ENCODE measurements around the gene TNMD. TPM values are rescaled to one million over a fixed set of nuclear protein-coding genes. Genes with fewer than 3 reads are reported as not detected.

Gene TNMD
- total RNA-seq, 4 donors from 2014 or later = 0.49 to 1.4 TPM; not detected in 2

DNA sequence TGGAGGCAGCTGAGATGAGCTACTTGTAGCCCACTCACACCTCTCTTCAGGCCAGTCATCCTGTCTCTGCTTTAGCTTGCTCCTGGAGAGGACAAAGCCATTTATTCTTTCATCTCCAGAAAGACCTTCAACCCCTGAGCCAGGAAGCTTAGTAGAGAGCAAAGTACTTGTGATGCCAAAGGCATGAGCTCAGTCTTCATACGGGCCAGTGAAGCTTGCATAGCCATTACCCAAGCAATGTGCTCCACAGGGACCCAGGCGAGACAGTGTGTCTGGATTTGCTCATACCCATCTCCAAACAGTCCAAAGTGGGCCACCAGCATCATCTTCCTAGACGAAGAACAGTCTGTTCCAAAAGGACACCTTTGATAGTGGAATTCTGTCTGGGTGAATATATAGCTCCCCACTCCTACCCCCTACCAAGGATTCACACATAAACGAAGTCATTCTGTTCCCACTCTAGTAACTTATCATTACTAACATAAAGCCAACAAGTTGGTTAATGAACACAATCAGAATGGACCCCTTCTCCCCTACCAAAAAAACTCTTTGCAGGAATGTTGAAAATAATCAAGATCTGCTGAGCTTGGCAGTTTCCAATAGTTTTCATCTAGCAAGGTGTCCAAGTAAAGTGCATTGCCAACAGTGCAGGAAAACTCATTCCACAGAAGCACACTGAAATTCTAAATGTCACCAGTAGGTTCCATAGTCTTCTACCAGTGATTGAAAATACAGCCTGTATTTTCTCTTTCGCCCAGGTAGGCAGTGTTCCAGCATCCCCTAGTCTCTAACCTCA lies 6.7 kb downstream of the TNMD start:
- TF ChIP-seq, protein P1, sequence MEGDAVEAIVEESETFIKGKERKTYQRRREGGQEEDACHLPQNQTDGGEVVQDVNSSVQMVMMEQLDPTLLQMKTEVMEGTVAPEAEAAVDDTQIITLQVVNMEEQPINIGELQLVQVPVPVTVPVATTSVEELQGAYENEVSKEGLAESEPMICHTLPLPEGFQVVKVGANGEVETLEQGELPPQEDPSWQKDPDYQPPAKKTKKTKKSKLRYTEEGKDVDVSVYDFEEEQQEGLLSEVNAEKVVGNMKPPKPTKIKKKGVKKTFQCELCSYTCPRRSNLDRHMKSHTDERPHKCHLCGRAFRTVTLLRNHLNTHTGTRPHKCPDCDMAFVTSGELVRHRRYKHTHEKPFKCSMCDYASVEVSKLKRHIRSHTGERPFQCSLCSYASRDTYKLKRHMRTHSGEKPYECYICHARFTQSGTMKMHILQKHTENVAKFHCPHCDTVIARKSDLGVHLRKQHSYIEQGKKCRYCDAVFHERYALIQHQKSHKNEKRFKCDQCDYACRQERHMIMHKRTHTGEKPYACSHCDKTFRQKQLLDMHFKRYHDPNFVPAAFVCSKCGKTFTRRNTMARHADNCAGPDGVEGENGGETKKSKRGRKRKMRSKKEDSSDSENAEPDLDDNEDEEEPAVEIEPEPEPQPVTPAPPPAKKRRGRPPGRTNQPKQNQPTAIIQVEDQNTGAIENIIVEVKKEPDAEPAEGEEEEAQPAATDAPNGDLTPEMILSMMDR (IDR thresholded peaks at IDR 0.05 in 4 of 5, conservative IDR thresholded peaks at IDR 0.05 in 1 of 5) = no peak
- TF ChIP-seq POLR2A (IDR thresholded peaks at IDR 0.05) = no peak
- intact Hi-C loops (cut with DNase I; ENCODE audit: low total_unique reads) = no loop called here
- DNase-seq = peak in 1 of 2 donors; percentile 39
- H3K4me3 ChIP-seq = no peak overlapping the region
- ATAC-seq = peak in 1 of 2 donors; percentile 44
- H3K9me3 ChIP-seq = no peaks in the 10 kb centered on the region
- H3K36me3 ChIP-seq = no peaks in the 10 kb centered on the region
- no peaks in the 10 kb centered on the region for H3K4me1 ChIP-seq
- H3K27me3 ChIP-seq = peaks cover 0 to 3% (median 0%) of the 10 kb centered on the region in 3 donors
- no peak overlapping the region for H3K27ac ChIP-seq
- in situ Hi-C loops (cut with MboI; ENCODE audit: low sequenced_read_pairs in 4 of 4) = no loop called here

DNA sequence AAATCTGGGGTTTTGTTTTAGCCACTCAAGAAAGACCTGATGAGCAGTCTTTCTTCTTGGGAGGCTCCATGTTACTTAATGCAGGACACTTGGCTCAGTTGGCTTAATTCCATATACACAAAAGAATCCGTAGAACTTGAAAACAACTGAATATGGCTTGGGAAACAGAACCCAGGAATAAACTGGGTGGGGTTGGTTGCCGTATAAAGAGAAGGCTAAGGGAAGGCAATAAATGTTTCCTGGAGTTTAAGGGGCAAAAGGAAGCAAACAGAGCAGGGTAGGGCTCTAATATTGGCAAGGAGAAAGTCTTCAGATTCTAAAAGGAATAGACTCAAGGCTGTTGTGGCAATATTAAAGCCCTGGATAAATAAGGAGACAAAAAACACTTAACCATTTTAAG lies 8.4 kb downstream of the TNMD start:
- no peak overlapping the region for H3K4me3 ChIP-seq
- H3K36me3 ChIP-seq = no peaks in the 10 kb centered on the region
- TF ChIP-seq, protein P1 (IDR thresholded peaks at IDR 0.05 in 4 of 5, conservative IDR thresholded peaks at IDR 0.05 in 1 of 5) = no peak
- no peak for TF ChIP-seq POLR2A (IDR thresholded peaks at IDR 0.05)
- intact Hi-C loops (cut with DNase I; ENCODE audit: low total_unique reads) (no loop called here), in situ Hi-C loops (cut with MboI; ENCODE audit: low sequenced_read_pairs in 4 of 4) (no loop called here)
- DNase-seq (no peak), ATAC-seq (no peak)
- H3K4me1 ChIP-seq = no peaks in the 10 kb centered on the region
- no peak overlapping the region for H3K27ac ChIP-seq
- no peaks in the 10 kb centered on the region for H3K9me3 ChIP-seq
- peaks cover 0 to 2% (median 0%) of the 10 kb centered on the region in 3 donors for H3K27me3 ChIP-seq

DNA sequence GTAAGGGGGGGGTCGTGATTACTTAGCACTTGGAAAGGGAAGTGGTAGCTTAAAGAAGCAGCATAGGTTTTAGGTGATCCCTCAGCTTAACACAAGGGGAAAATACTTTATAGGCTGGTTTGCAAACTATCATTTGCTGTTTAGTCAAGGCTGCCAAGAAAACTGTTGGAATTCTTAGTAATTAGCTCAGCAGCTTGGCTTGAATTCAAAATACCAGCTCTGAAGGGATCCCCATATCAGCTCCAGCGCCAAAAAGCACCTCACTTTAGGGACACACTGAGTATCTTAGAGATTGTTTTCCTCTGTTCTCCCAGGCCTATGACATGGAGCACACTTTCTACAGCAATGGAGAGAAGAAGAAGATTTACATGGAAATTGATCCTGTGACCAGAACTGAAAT lies 8.8 kb downstream of the TNMD start:
- peaks cover 0 to 2% (median 0%) of the 10 kb centered on the region in 3 donors for H3K27me3 ChIP-seq
- H3K4me3 ChIP-seq = no peak overlapping the region
- DNase-seq = no peak
- in situ Hi-C loops (cut with MboI; ENCODE audit: low sequenced_read_pairs in 4 of 4) (no loop called here), intact Hi-C loops (cut with DNase I; ENCODE audit: low total_unique reads) (no loop called here)
- H3K4me1 ChIP-seq = no peaks in the 10 kb centered on the region
- ATAC-seq = no peak
- TF ChIP-seq, protein P1 (IDR thresholded peaks at IDR 0.05 in 4 of 5, conservative IDR thresholded peaks at IDR 0.05 in 1 of 5) = no peak
- no peak for TF ChIP-seq POLR2A (IDR thresholded peaks at IDR 0.05)
- H3K27ac ChIP-seq = no peak overlapping the region
- H3K9me3 ChIP-seq = no peaks in the 10 kb centered on the region
- H3K36me3 ChIP-seq = no peaks in the 10 kb centered on the region

DNA sequence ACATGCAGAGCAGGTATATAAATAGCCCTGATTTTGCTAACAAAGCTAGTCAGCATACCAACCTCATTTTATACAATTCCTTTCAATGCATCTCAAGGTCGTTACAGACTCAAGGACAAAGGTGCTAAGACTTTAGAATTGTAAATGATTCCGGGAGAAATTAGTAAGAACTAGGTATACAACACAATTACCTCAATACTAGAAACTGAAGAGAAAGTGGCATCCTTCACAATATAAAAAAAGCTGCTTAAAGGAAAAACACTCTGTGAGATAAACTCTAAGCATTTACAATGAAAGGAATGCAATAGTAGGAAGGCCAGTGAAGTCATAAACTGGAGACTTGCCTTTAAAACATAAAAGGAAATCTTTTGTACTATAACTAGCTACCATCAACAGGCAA lies 11.9 kb downstream of the TNMD start:
- in situ Hi-C loops (cut with MboI; ENCODE audit: low sequenced_read_pairs in 4 of 4) (no loop called here), intact Hi-C loops (cut with DNase I; ENCODE audit: low total_unique reads) (no loop called here)
- Histone ChIP-seq H3K36me3 (no peaks in the 10 kb centered on the region), H3K4me3 (no peak overlapping the region), H3K27me3 (peaks cover 0 to 2% (median 0%) of the 10 kb centered on the region in 3 donors), H3K9me3 (no peaks in the 10 kb centered on the region), H3K27ac (no peak overlapping the region), H3K4me1 (no peaks in the 10 kb centered on the region)
- DNase-seq = no peak
- ATAC-seq = no peak
- TF ChIP-seq, protein P1 (IDR thresholded peaks at IDR 0.05 in 4 of 5, conservative IDR thresholded peaks at IDR 0.05 in 1 of 5) = no peak
- TF ChIP-seq POLR2A (IDR thresholded peaks at IDR 0.05) = no peak
